ENCODE data around the gene CEACAM21. TPM values are rescaled to one million over a fixed set of nuclear protein-coding genes. Genes with fewer than 3 reads are reported as not detected.

CEACAM21 gene
- total RNA-seq, 1 experiment from 2014 or later, result not detected

DNA sequence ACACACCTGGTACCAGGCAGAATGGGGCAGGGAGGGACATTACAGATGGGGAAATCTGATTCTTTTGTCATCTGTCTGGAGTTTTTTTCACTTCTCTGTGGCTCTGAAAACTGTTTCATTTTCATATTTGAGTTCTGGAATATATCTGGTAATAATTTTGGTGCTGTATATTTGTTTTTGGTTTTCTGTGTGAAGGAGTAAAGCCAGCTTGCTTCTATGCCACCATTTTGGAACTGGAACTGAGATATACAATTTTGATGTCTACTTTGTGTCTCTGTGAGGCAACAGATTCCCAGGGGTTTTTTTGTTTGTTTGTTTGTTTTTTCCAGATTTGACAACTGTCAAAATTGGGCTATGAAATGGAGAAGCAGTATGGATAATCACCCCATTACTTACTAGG, 34.8 kb downstream of the CEACAM21 start:
- CTCF ChIA-PET, result no interaction called here
- Mint-ChIP-seq H3K27ac (ENCODE audit: low read depth, unreplicated experiment) (no peak overlapping the region), H3K4me3 (ENCODE audit: unreplicated experiment) (no peak overlapping the region), H3K27me3 (ENCODE audit: insufficient read depth, unreplicated experiment) (peaks cover 58% of the 10 kb centered on the region), H3K9me3 (ENCODE audit: unreplicated experiment) (no peaks in the 10 kb centered on the region), H3K4me1 (ENCODE audit: insufficient read depth, unreplicated experiment) (no peaks in the 10 kb centered on the region), H3K36me3 (ENCODE audit: insufficient read depth, unreplicated experiment) (peaks cover 6% of the 10 kb centered on the region)
- POLR2A ChIA-PET, result no interaction called here
- no peak for DNase-seq (ENCODE audit: unreplicated experiment)
- BruUV-seq (replicated peaks), result no TSS peak
- TF ChIP-seq, protein P1, sequence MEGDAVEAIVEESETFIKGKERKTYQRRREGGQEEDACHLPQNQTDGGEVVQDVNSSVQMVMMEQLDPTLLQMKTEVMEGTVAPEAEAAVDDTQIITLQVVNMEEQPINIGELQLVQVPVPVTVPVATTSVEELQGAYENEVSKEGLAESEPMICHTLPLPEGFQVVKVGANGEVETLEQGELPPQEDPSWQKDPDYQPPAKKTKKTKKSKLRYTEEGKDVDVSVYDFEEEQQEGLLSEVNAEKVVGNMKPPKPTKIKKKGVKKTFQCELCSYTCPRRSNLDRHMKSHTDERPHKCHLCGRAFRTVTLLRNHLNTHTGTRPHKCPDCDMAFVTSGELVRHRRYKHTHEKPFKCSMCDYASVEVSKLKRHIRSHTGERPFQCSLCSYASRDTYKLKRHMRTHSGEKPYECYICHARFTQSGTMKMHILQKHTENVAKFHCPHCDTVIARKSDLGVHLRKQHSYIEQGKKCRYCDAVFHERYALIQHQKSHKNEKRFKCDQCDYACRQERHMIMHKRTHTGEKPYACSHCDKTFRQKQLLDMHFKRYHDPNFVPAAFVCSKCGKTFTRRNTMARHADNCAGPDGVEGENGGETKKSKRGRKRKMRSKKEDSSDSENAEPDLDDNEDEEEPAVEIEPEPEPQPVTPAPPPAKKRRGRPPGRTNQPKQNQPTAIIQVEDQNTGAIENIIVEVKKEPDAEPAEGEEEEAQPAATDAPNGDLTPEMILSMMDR (IDR thresholded peaks at IDR 0.05; ENCODE audit: unreplicated experiment), result no peak
- intact Hi-C loops (cut with micrococcal nuclease), result no loop called here

DNA sequence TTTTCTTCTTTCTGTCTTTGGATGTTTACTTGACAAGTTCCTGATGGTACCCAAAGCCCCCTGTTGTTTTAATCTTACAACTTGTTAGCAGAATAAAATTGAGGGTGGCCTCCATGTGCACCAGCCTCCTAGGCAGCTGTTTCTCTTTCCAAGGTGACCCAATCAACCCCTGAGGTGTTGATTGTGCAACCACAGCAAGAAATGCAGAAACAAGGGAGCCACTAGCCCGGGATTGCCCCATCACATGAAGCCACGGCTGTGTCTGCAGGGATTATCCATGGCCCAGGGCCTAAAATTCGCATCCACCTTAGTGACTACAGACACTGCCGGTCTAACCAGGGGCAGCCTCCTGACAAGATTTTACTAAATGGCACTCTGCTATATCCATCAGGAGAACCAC, 36.5 kb downstream of the CEACAM21 start:
- peaks cover 6% of the 10 kb centered on the region for H3K36me3 Mint-ChIP-seq (ENCODE audit: insufficient read depth, unreplicated experiment)
- CTCF ChIA-PET, result interaction anchor here (0.9 to 1.1 kb wide), 2 partner anchors 10 to 35 kb away, joined by 3 to 7 read pairs; no protein-coding TSS in a partner anchor
- no TSS peak for BruUV-seq (replicated peaks)
- H3K9me3 Mint-ChIP-seq (ENCODE audit: unreplicated experiment), result no peaks in the 10 kb centered on the region
- H3K27ac Mint-ChIP-seq (ENCODE audit: low read depth, unreplicated experiment), result no peak overlapping the region
- peak; percentile 27 for DNase-seq (ENCODE audit: unreplicated experiment)
- POLR2A ChIA-PET, result no interaction called here
- no peak overlapping the region for H3K4me3 Mint-ChIP-seq (ENCODE audit: unreplicated experiment)
- no peaks in the 10 kb centered on the region for H3K4me1 Mint-ChIP-seq (ENCODE audit: insufficient read depth, unreplicated experiment)
- TF ChIP-seq, protein P1 (IDR thresholded peaks at IDR 0.05; ENCODE audit: unreplicated experiment), result no peak
- intact Hi-C loops (cut with micrococcal nuclease), result no loop called here
- peaks cover 58% of the 10 kb centered on the region for H3K27me3 Mint-ChIP-seq (ENCODE audit: insufficient read depth, unreplicated experiment)

DNA sequence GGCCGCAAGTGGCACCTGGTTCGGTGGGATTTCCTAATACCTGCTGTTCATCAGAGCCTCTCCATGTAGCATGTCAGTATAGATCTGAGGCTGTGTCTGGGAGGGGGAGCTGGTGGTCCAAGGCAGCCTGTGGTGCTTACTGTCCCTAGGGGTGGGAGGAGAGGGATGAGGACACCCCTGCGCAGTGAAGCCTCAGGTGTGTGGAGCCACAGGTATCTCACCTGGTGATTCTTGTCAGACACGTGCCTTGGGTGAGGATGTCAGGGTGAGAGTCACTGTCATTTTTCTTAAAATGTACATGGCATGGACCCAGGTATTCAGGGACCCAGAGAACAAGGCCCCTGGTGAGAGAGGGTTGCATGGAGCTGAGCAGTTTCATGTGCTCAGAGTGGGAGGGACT, 39.2 kb downstream of the CEACAM21 start:
- H3K4me1 Mint-ChIP-seq (ENCODE audit: insufficient read depth, unreplicated experiment), result no peaks in the 10 kb centered on the region
- H3K36me3 Mint-ChIP-seq (ENCODE audit: insufficient read depth, unreplicated experiment), result peaks cover 6% of the 10 kb centered on the region
- no peak overlapping the region for H3K27ac Mint-ChIP-seq (ENCODE audit: low read depth, unreplicated experiment)
- peaks cover 39% of the 10 kb centered on the region for H3K27me3 Mint-ChIP-seq (ENCODE audit: insufficient read depth, unreplicated experiment)
- no peak for DNase-seq (ENCODE audit: unreplicated experiment)
- no peak overlapping the region for H3K4me3 Mint-ChIP-seq (ENCODE audit: unreplicated experiment)
- CTCF ChIA-PET, result interaction anchor here (1.1 kb wide), 1 partner anchor 25 kb away, joined by 3 read pairs; no protein-coding TSS in a partner anchor
- BruUV-seq (replicated peaks), result no TSS peak
- H3K9me3 Mint-ChIP-seq (ENCODE audit: unreplicated experiment), result no peaks in the 10 kb centered on the region
- intact Hi-C loops (cut with micrococcal nuclease), result no loop called here
- TF ChIP-seq, protein P1 (IDR thresholded peaks at IDR 0.05; ENCODE audit: unreplicated experiment), result no peak
- POLR2A ChIA-PET, result no interaction called here

DNA sequence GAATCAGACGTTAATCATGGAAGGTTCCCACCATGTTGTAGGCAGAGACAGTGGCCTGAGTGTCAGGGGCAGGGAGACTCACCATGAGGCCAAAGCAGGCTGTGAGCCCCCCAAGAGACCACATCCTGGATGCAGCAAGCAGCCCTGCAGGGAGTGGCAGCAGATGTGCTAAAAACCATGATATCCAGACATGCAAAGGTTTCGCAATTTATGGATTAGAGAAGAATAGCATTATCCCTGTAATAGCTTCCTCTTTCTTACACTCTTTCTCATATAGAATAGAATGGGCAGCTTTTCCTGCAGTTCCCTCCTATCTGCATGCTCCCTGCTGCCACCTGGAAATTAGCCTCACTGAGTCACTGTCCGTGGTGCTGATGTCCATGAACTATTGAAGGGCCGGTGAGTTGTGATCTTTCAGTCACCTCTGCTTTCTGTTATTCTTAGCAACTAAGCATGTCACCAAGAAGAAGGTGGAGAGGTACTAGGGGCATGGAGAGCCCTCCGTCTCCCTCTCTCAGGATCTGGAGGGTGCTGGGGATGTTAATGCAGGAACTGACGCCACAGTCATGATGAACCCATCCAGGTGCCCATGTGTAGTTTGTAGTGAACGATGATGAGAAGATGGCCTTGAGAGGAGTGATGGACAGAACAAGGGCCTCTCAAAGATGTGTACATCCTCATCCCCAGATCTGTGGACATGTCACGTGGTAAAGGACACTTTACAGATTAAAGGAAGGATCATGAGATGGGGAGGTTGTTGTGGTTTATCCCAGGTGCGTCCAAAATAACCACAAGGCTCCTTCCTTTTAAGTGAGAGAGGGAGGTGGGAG, 41.0 kb downstream of the CEACAM21 start:
- Mint-ChIP-seq H3K36me3 (ENCODE audit: insufficient read depth, unreplicated experiment) (peaks cover 6% of the 10 kb centered on the region), H3K27ac (ENCODE audit: low read depth, unreplicated experiment) (no peak overlapping the region), H3K27me3 (ENCODE audit: insufficient read depth, unreplicated experiment) (peaks cover 44% of the 10 kb centered on the region), H3K9me3 (ENCODE audit: unreplicated experiment) (no peaks in the 10 kb centered on the region), H3K4me3 (ENCODE audit: unreplicated experiment) (no peak overlapping the region), H3K4me1 (ENCODE audit: insufficient read depth, unreplicated experiment) (no peaks in the 10 kb centered on the region)
- no TSS peak for BruUV-seq (replicated peaks)
- ChIA-PET POLR2A (no interaction called here), CTCF (interaction anchor here (0.6 to 1.1 kb wide), 3 partner anchors 23 to 176 kb away, joined by 3 to 4 read pairs (median 3); no protein-coding TSS in a partner anchor)
- TF ChIP-seq, protein P1 (IDR thresholded peaks at IDR 0.05; ENCODE audit: unreplicated experiment), result no peak
- intact Hi-C loops (cut with micrococcal nuclease), result no loop called here
- DNase-seq (ENCODE audit: unreplicated experiment), result peak; percentile 47
